Lower leg skin (tissue), 4 donors: ENCODE measurements around the gene SDK2. TPM values are rescaled to one million over a fixed set of nuclear protein-coding genes. Genes with fewer than 3 reads are reported as not detected.

ENCODE experiments used
- DNase-seq, 2 donors: peaks; one replicate each; pipeline ENCODE4 v3.0.0-alpha.2; 2019; ENCODE audit warnings: low spot score in 2 of 2
- H3K4me3 ChIP-seq: fragments of 200-600 bp; sonication (generic); 2 replicates; pipeline ENCODE4 v1.5.1; 2017; ENCODE audit warnings: mild to moderate bottlenecking, low read depth; ENCODE audit not compliant: poor library complexity, severe bottlenecking
- CTCF ChIP-seq, 3 donors: fragments of 450-650 bp; IDR thresholded peaks; one replicate each; pipeline ENCODE4 v1.5.1; 2016; ENCODE audit warnings: antibody characterized with exemption in 3 of 3, mild to moderate bottlenecking in 3 of 3, moderate library complexity in 2 of 3
- POLR2A ChIP-seq, 2 donors: fragments of 450-650 bp; IDR thresholded peaks; one replicate each; pipeline ENCODE4 v1.6.1; 2016 to 2017; ENCODE audit warnings: antibody characterized with exemption in 2 of 2, mild to moderate bottlenecking in 1 of 2, moderate library complexity in 1 of 2
- WGBS, 2 donors: methylation state at CpG; one replicate each; pipeline ENCODE4 v1.1.5; 2018; 5-methylcytosine and 5-hydroxymethylcytosine counted together
- intact Hi-C: fragments of 100-400 bp; cut with DNase I; formaldehyde crosslinking; loops from one replicate; pipeline ENCODE4 v1.15.0; 2023; ENCODE audit warnings: low total_unique reads
- total RNA-seq, 4 donors: library from RNA; depleted of rRNA; stranded (reverse); fragments of >200 nt; gene quantifications; one replicate each; pipeline ENCODE4 v1.1.0, GENCODE V29; 2016

SDK2 gene
- total RNA-seq, 4 donors from 2014 or later = 1.5 to 4.4 (median 1.6) TPM

GRCh38 chr17:73639322-73639721 is 4.9 kb downstream of the SDK2 start:
- 30 to 47% methylated on average over 10 to 11 of the region's 11 CpGs for WGBS, 2 donors
- H3K4me3 ChIP-seq = no peak overlapping the region
- DNase-seq = no peak
- TF ChIP-seq POLR2A (IDR thresholded peaks at IDR 0.05) = no peak
- no peak for TF ChIP-seq CTCF (IDR thresholded peaks at IDR 0.05)
- intact Hi-C loops = no loop called here

GRCh38 chr17:73638556-73638955 is 5.7 kb downstream of the SDK2 start:
- DNase-seq = no peak
- TF ChIP-seq POLR2A (IDR thresholded peaks at IDR 0.05) (no peak), CTCF (IDR thresholded peaks at IDR 0.05) (no peak)
- H3K4me3 ChIP-seq = no peak overlapping the region
- intact Hi-C loops = no loop called here
- WGBS, 2 donors = 96 to 97% methylated on average over 3 of the region's 3 CpGs

GRCh38 chr17:73637866-73638265 is 6.4 kb downstream of the SDK2 start:
- 90 to 92% methylated on average over 8 of the region's 8 CpGs for WGBS, 2 donors
- no peak overlapping the region for H3K4me3 ChIP-seq
- intact Hi-C loops = no loop called here
- TF ChIP-seq CTCF (IDR thresholded peaks at IDR 0.05) = no peak
- TF ChIP-seq POLR2A (IDR thresholded peaks at IDR 0.05) = no peak
- no peak for DNase-seq

GRCh38 chr17:73635101-73635817 is 9.0 kb downstream of the SDK2 start:
- H3K4me3 ChIP-seq = no peak overlapping the region
- intact Hi-C loops = no loop called here
- no peak for TF ChIP-seq POLR2A (IDR thresholded peaks at IDR 0.05)
- TF ChIP-seq CTCF (IDR thresholded peaks at IDR 0.05) = no peak
- DNase-seq = no peak
- 85 to 91% methylated on average over 12 of the region's 12 CpGs for WGBS, 2 donors

- 86 to 87% methylated on average over 5 of the region's 5 CpGs for whole genome bisulfite sequencing, 2 donors
- intact Hi-C loops = no loop called here
- H3K4me3 ChIP-seq = no peak overlapping the region
- no peak for DNase-seq
- TF ChIP-seq POLR2A (IDR thresholded peaks at IDR 0.05) = no peak
- TF ChIP-seq CTCF (IDR thresholded peaks at IDR 0.05) = no peak
Observed at GRCh38 chr17:73634629-73635028, 9.6 kb downstream of the SDK2 start.

- WGBS, 2 donors = 96 to 97% methylated on average over 8 of the region's 8 CpGs
- H3K4me3 ChIP-seq = no peak overlapping the region
- no peak for DNase-seq
- no peak for TF ChIP-seq CTCF (IDR thresholded peaks at IDR 0.05)
- no peak for TF ChIP-seq POLR2A (IDR thresholded peaks at IDR 0.05)
- intact Hi-C loops = no loop called here
Observed at GRCh38 chr17:73633736-73634135, 10.5 kb downstream of the SDK2 start.
